HG03060 (cell line): ENCODE results near the gene SNRPD2.

Source experiments
- ATAC-seq: cut with Tn5 transposase; IDR thresholded peaks from one replicate; pipeline ENCODE4 v1.9.1; 2021; ENCODE audit warnings: low read depth, moderate number of reproducible peaks; ENCODE audit not compliant: unreplicated experiment

The SNRPD2 gene

GRCh38 chr19:45660636-45661035, 31.1 kb downstream of the SNRPD2 start:
- ATAC-seq: no peak

GRCh38 chr19:45659096-45659729, 32.5 kb downstream of the SNRPD2 start:
- ATAC-seq: no peak

- no peak for ATAC-seq
Observed at GRCh38 chr19:45657520-45658167, 34.1 kb downstream of the SNRPD2 start.

GRCh38 chr19:45655073-45655472, 36.7 kb downstream of the SNRPD2 start:
- ATAC-seq: no peak

GRCh38 chr19:45653634-45654033, 38.1 kb downstream of the SNRPD2 start:
- no peak for ATAC-seq

GRCh38 chr19:45650722-45651121, 41.0 kb downstream of the SNRPD2 start:
- ATAC-seq: no peak

GRCh38 chr19:45646345-45646698, 45.4 kb downstream of the SNRPD2 start:
- ATAC-seq: no peak

GRCh38 chr19:45645631-45646344, 46.0 kb downstream of the SNRPD2 start:
- ATAC-seq: no peak

- no peak for ATAC-seq
Observed at GRCh38 chr19:45645068-45645630, 46.6 kb downstream of the SNRPD2 start.

GRCh38 chr19:45643927-45644771, 47.6 kb downstream of the SNRPD2 start:
- no peak for ATAC-seq

- no peak for ATAC-seq
Observed at GRCh38 chr19:45643024-45643926, 48.5 kb downstream of the SNRPD2 start.

- ATAC-seq: peak; percentile 29
Observed at GRCh38 chr19:45641274-45642105, 50.3 kb downstream of the SNRPD2 start.

- ATAC-seq: no peak
Observed at GRCh38 chr19:45640849-45641273, 50.9 kb downstream of the SNRPD2 start.

GRCh38 chr19:45638930-45639729, 52.6 kb downstream of the SNRPD2 start, which contains the start of gene EML2:
Gene EML2 (minus strand): TSS chr19:45639397. CDS start chr19:45639376, 21 bp downstream.
- no peak for ATAC-seq

- ATAC-seq: no peak
Observed at GRCh38 chr19:45637890-45638667, 53.7 kb downstream of the SNRPD2 start.
